NCI-H1105 treated with DMSO at 0.1 percent for 48 hours (cell line): ENCODE measurements around the gene TYMP.
A peak's percentile ranks its signal among the peaks of the same experiment; 100 is the strongest.
"Not testable (repeated sequence)": the region's sequence is repeated elsewhere in the genome, so short reads cannot be mapped to it uniquely, and the experiment has no call there.

ENCODE experiments used
- DNase-seq: peaks from one replicate; lab custom pipeline; 2025; lab: John Stamatoyannopoulos, UW

The TYMP gene

GRCh38 chr22:50537765-50538164 is 8.0 kb upstream of the TYMP start:
- DNase-seq, result no peak

- DNase-seq, result no peak
Observed at GRCh38 chr22:50536226-50536625, 6.4 kb upstream of the TYMP start.

DNA sequence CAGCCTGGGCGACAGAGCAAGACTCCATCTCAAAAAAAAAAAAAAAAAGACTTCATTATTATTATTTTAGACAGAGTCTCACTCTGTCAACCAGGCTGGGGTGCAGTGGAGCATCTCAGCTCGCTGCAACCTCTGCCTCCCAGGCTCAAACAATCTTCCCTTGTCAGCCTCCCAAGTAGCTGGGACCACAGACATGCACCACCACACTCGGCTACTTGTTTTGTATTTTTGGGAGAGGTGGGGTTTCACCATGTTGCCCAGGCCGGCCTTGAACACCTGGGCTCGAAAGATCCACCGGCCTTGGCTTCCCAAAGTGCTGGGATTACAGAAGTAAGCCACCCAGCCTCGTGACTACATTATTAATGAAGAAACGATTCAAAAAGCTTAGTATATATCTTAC is 5.3 kb upstream of the TYMP start:
- no peak for DNase-seq

DNA sequence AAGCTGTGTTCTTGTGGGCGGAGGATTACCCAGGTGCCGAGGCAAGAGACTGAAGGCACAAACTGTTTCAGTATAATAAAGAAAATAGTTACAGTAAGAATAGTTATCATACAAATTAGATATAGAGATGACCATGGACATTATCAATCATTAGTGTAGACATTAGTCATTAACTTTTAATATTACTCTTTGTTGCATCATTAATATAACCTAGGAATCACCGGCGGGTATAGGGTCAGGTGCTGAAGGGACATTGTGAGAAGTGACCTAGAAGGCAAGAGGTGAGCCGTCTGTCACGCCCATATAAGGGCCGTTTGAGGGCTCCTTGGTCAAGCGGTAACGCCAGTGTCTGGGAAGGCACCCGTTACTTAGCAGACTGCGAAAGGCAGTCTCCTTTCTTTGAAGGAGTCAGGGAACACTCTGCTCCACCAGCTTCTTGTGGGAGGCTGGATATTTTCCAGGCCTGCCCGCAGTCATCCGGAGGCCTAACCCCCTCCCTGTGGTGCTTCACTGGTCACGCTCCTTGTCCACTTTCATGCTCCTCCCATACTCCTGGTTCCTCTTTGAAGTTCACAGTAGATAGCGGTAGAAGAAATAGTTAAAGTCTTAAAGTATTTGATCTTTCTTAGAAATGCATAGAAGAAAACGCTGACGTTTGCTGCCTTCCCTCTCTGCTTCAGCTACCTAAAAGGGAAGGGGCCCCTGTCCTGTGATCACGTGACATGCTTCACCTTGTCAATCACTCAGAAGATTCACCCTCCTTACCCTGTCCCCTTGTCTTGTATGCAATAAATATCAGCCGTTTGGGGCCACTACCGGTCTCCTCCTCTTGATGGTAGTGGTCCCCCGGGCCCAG is 4.3 kb upstream of the TYMP start:
- DNase-seq, result not testable (repeated sequence)

GRCh38 chr22:50532824-50533796 is 3.3 kb upstream of the TYMP start:
- no peak for DNase-seq

DNA sequence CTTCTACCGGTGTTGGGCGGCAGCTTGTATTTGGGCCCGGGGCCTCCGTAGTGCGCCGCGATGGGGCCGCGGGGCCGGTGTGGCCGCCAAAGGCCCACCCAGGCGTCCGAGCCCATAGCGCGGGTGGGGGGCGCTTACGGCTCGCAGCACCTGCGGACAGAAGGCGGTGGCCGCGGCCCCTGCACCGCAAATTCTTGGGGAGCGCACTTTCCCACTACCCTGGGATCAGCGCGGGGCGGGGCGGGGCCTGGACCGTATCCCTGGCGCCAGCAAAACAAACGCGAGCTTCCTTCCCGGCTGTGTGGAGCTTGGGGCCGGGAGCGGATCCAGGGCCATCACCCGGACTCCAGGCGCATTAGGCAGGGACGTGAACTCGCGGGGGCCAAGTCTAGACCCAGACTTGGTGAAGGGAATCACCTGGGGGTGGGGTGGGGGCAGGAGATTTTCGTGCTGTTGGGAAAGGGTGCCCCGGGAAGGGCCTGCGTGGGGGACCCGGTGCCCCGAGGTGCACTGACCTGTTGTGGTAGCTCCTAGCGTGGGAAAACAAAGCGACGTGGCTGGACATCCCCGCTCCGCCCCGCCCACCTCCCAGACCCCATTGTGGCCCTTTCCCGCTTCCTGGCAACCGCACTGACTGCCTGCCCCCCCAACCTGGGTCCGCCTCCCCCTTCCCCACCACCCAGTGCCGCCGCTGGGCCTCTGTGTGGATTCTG is 2.3 kb upstream of the TYMP start:
- peak; percentile 29 for DNase-seq

GRCh38 chr22:50531546-50531961 is 1.7 kb upstream of the TYMP start:
- peak; percentile 34 for DNase-seq

DNA sequence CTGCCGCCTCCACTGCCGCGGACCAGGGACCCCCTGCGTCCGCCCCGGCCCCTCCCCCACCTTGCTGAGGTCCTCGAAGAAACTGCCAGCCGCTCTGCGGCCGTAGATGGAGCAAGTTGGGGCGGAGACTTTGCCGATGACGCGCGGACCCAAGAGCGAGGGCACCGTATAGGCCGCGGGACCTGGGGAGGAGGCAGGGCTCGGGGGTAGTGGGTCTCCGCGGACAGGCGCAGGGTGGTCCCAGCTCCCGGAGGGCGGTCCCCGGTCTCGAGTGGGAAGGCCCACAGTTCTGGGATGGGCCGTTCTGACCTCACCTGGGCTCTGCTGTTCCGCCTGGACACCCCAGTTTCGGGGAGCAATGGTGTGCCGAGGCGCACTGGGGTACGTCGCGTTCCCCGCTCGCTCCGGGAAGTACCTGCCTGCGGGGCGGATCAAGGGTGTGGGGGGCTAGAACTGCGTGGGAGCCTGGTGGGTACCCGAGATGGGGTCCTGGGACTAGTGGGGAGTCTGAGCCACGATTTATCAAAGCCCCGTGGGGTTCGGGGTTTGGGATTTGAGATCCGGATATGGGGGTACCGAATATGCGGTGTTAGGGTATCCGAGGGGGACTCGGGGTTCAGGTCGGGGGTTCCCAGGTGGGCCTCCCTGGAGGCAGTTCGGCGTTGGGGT is 1.2 kb upstream of the TYMP start:
- DNase-seq, result peak; percentile 53

GRCh38 chr22:50530580-50530876 is 716 bp upstream of the TYMP start:
- DNase-seq, result no peak

GRCh38 chr22:50529416-50529896 is 356 bp downstream of the TYMP start:
- no peak for DNase-seq

- DNase-seq, result no peak
Observed at GRCh38 chr22:50528682-50529415, 963 bp downstream of the TYMP start.

DNA sequence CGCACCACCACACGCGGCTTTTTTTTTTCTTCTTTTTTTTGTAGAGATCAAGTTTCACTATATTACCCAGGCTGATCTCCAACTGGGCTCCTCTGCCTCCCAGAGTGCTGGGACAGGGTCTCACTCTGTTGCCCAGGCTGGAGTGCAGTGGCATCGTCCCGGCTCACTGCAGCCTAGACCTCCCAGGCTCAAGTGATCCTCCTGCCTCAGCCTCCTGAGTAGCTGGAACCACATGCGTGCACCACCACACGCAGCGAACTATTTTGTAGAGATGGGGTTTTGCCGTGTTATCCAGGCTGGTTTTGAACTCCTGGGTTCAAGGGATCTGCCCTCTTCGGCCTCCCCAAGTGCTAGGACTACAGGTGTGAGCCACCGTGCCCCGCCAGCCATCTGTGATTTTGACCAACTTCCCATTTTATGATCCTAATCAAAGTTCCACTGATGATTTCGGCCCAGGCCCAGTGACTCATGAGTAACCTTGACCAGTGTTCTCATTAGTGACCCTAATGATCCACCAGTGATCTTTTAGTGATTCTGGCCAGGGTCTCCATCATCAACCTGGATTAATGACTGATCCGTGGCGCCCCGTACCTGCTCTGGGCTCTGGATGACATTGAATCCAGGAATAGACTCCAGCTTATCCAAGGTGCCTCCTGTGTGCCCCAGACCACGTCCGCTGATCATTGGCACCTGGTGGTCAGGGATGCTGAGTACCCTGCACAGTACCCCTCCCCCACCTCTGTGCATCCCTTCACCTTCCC is 1.7 kb downstream of the TYMP start:
- no peak for DNase-seq

DNA sequence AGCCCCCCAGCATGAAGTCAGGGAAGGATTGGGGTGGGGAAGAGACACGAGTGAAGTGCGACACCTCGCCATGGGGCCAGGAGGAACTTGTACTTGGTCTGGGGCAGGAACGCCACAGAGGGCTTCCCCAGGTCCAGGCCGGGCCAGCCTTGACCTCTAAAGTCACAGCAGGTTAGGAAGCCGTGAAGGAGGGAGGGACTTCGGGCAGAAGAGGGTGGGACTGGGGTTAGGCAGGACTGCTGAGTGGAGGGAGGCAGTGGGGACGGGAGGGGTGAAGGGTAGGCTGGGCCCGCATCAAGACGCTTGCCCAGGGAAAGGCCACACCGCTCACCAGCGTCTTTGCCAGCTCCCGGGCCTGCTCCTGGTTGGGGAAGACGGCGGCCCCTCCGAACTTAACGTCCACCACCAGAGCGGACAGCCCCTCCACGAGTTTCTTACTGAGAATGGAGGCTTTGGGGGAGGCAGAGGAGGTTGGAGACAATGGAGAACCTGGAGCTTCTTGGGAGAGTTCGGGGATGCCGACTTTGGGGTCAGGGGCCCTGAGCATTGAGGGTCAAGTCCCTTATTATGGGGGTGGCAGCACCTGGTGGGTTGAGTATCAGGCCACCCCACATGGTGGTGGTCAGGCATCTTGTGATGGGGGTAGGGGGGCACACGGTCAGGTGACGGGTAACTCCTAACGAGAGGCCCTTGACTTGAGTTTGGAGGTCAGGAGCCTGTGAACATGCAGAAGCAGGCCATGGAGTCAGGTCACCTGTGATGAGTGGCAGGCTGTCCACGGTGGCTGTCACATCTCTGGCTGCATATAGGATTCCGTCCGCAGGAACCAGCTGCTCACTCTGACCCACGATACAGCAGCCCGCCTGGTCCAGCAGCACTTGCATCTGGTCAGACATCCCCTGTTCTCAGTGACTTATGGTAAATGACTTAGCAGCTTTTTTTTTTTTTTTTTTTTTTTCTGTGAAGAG is 2.7 kb downstream of the TYMP start:
- no peak for DNase-seq

DNA sequence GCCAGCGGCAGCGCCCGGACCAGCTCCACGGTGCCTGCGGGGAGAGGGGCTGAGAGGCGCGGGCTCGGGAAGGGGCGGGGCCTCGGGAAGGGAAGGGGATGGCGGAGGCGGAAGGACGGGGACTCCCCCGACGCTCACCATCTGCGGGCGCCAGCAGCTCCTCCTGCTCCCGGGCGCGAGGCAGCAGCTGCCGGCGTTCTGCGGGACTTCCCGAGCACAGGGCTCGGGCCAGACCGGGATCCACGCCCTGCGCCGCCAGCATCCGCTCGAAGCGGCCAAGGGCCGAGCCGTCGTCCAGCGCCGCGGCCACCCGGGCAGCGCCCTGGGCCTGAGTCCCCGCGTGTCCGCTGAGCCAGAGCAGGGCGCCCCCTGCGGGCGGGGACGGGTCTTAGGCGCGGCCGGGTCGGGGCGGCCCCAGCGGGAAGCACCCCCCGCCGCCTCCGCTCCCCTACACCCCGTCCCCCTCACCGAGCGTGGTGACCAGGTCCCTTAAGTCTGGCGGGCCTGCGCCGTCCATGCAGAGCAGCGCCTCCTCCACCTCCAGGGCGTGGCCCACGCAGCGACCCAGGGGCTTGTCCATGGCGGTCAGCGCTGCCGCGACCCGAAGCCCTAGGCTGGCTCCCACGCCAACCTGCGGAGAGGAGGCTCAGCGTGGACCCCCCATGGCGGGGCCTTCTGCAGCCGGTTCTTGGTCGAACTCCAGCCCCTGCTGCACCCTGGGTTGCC is 3.5 kb downstream of the TYMP start:
- DNase-seq, result peak; percentile 62

GRCh38 chr22:50525858-50526107 is 4.0 kb downstream of the TYMP start:
- no peak for DNase-seq

- peak; percentile 92 for DNase-seq
Observed at GRCh38 chr22:50525104-50525857, 4.5 kb downstream of the TYMP start, which contains the start of gene SCO2. TSS of gene SCO2 (minus strand) at chr22:50525598. CDS start at chr22:50524411, 1,187 bp downstream.

DNA sequence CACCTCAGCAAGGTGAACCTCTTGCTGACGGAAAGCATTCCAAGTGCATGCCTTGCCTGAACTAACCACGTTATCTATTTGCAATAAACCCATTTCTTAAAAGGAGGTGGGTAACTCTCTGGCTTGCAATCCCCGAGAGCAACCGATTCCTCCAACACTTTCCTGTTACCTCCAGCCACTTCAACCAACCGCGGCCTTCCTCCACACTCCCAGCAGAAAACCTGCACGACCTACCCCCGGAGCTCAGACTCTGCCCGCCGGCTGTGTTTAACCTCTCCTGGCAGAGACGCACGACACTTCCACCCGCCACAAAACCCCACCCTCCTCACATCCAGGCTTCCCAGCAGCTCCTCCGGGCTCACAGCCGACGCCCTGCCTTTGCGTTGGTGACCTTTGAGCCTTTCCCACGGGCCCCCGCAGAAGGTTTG is 5.1 kb downstream of the TYMP start:
- DNase-seq, result peak; percentile 46
